ENCODE measurements around the gene LRRC47.

GRCh38 chr1:3742439-3743298 lies 53.6 kb downstream of the LRRC47 start:
- TF ChIP-seq EZH2 (IDR thresholded peaks at IDR 0.05; ENCODE audit: insufficient read depth, poor library complexity, severe bottlenecking) (no peak), EZH2phosphoT487 (IDR thresholded peaks at IDR 0.05; ENCODE audit: insufficient read depth, low read depth) (no peak)
